AG04450 (cell line): ENCODE measurements around the gene SLC26A1. TPM values are rescaled to one million over a fixed set of nuclear protein-coding genes. Genes with fewer than 3 reads are reported as not detected.

Experiments
- CTCF ChIA-PET: fragments of 300-600, 350-600 bp; formaldehyde crosslinking; extraction: SDS; loops from one replicate; lab custom pipeline; 2022; ENCODE audit warnings: antibody characterized with exemption, inconsistent platforms; lab: Charles Lee
- POLR2A ChIA-PET: fragments of 350-600 bp; formaldehyde crosslinking; extraction: SDS; loops from one replicate; lab custom pipeline; 2021; ENCODE audit warnings: antibody characterized with exemption, inconsistent platforms; lab: Yijun Ruan, JAX
- DNase-seq: peaks from one replicate; pipeline ENCODE4 v3.0.0-alpha.2; 2011; ENCODE audit warnings: low read depth, low spot score
- H3K27ac ChIP-seq: one replicate; pipeline ENCODE4 v1.5.1; 2012; ENCODE audit warnings: low read depth, low read length, control low read depth
- H3K27me3 ChIP-seq: one replicate; pipeline ENCODE4 v1.6.0; 2012; ENCODE audit warnings: low read length; ENCODE audit not compliant: control insufficient read depth, insufficient read depth
- H3K4me3 ChIP-seq: 2 replicates; pipeline ENCODE4 v1.5.1; 2011; ENCODE audit warnings: mild to moderate bottlenecking, low read depth, low read length, control low read depth
- H3K9me3 ChIP-seq: 2 replicates; pipeline ENCODE4 v1.5.1; 2012; ENCODE audit warnings: low read length; ENCODE audit not compliant: control insufficient read depth, insufficient read depth
- polyA plus RNA-seq: library from polyadenylated mRNA; depleted of rRNA; stranded (reverse); fragments of >200 nt; gene quantifications from 2 replicates; pipeline ENCODE4 v1.2.3, GENCODE V29; 2011
- TF ChIP-seq, protein P1 (sequence below): IDR thresholded peaks from 2 replicates; pipeline ENCODE4 v1.5.1; 2011; ENCODE audit warnings: low read depth, low read length, control low read depth, inconsistent platforms

SLC26A1 gene
- polyA plus RNA-seq, 1 experiment: 0.05 TPM

DNA sequence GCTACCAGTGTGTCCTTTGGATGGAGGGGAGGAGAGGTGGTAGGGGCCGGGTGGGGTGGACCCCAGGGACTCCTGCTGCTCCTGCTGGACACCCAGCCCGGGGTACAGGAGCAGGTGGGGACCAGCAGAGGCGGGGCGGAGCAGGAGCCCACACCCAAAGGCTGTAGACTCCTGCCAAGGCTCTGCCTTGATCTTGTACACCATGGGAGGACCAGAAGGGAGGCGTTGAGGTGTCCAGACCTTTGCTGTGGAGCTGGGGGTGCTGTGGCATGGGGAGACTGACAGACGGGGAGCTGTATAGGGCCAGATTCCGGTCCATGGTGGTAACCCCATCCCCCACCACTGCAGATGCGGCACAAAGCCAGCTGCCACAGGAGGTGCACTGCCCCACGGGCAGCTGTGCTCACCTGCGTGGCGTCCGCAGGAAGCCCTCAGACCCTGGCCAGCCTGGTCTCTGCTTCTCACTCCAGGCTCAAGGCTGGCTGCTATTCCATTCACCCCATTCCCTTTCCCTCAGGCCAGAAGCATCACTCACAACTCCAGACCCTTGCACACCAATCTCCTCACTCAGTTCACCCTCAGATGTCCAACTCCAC is 5.0 kb upstream of the SLC26A1 start:
- ChIA-PET CTCF (interaction anchor here (1.5 kb wide), 1 partner anchor 11 kb away, joined by 5 read pairs; no protein-coding TSS in a partner anchor), POLR2A (interaction anchor here (1.1 kb wide), 1 partner anchor 11 kb away, joined by 3 read pairs; the partner anchor contains the start of gene IDUA)
- Histone ChIP-seq H3K4me3 (no peak overlapping the region), H3K27me3 (peaks cover 53% of the 10 kb centered on the region), H3K9me3 (no peaks in the 10 kb centered on the region; the same call in 1 of the 2 replicates), H3K27ac (no peak overlapping the region)
- TF ChIP-seq, protein P1, sequence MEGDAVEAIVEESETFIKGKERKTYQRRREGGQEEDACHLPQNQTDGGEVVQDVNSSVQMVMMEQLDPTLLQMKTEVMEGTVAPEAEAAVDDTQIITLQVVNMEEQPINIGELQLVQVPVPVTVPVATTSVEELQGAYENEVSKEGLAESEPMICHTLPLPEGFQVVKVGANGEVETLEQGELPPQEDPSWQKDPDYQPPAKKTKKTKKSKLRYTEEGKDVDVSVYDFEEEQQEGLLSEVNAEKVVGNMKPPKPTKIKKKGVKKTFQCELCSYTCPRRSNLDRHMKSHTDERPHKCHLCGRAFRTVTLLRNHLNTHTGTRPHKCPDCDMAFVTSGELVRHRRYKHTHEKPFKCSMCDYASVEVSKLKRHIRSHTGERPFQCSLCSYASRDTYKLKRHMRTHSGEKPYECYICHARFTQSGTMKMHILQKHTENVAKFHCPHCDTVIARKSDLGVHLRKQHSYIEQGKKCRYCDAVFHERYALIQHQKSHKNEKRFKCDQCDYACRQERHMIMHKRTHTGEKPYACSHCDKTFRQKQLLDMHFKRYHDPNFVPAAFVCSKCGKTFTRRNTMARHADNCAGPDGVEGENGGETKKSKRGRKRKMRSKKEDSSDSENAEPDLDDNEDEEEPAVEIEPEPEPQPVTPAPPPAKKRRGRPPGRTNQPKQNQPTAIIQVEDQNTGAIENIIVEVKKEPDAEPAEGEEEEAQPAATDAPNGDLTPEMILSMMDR: no peak
- no peak for DNase-seq

DNA sequence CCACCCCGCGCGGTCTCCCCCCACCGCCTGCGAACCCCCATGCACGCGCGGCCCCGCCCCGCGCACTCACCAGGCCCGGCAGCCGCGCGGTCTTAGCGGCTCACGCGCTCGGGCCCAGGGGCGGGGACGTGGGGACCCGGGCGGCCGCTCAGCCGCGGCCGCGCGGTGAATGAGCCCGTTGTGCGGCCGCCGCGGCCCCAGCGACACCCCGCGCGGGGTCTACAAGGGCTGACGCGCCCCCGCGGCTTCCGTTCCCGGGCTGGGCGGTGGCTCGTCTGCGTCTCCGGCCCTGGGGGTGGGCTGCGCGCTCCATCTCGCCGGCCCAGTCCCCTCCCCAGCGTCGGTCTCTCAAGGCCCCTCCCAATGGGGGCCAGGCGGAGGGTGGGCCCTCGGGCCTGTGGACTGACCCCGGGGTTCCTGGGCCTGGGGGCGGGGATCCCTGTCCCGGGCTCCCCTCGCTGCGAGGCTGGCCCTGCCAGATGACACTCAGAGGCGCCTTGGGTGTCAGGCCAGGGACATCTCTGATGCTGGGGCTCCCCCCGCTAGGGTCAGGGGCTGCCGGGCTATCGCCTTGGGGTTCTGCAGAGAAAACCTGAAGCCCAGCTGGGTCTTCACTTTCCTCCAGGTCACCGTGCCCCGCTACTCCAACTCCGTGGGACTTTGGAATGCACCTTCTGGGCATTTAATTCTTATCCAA is 4.3 kb upstream of the SLC26A1 start:
- CTCF ChIA-PET: interaction anchor here (1.5 kb wide), 1 partner anchor 10 kb away, joined by 5 read pairs; no protein-coding TSS in a partner anchor

DNA sequence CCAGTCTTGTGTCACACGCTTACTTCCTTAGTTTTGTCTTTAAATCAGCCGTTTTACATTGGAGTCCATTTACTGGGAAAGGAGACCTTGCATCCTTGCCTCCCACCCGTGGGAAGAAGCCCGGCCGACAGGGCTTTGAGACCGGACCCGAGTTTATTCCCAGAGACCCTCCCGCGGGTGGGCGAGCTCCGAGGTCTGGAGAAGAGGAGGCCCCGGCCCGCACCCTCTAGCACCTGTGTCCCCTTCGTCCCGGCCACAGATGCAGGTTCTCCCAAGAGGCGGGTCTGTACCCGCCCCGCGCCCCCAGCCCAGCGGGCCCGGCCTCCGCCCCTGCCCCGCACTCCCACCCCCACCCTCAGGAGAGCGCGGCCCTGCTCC is 3.8 kb upstream of the SLC26A1 start:
- TF ChIP-seq, protein P1: no peak
- H3K27ac ChIP-seq: no peak overlapping the region
- POLR2A ChIA-PET: no interaction called here

More for the DNA sequence above, 4.3 kb upstream of the SLC26A1 start:
- H3K4me3 ChIP-seq: no peak overlapping the region; the same call in 1 of the 2 replicates
- TF ChIP-seq, protein P1: no peak
- H3K27ac ChIP-seq: no peak overlapping the region
- POLR2A ChIA-PET: no interaction called here
- DNase-seq: no peak
- no peaks in the 10 kb centered on the region; the same call in 1 of the 2 replicates for H3K9me3 ChIP-seq
- H3K27me3 ChIP-seq: peaks cover 50% of the 10 kb centered on the region

DNA sequence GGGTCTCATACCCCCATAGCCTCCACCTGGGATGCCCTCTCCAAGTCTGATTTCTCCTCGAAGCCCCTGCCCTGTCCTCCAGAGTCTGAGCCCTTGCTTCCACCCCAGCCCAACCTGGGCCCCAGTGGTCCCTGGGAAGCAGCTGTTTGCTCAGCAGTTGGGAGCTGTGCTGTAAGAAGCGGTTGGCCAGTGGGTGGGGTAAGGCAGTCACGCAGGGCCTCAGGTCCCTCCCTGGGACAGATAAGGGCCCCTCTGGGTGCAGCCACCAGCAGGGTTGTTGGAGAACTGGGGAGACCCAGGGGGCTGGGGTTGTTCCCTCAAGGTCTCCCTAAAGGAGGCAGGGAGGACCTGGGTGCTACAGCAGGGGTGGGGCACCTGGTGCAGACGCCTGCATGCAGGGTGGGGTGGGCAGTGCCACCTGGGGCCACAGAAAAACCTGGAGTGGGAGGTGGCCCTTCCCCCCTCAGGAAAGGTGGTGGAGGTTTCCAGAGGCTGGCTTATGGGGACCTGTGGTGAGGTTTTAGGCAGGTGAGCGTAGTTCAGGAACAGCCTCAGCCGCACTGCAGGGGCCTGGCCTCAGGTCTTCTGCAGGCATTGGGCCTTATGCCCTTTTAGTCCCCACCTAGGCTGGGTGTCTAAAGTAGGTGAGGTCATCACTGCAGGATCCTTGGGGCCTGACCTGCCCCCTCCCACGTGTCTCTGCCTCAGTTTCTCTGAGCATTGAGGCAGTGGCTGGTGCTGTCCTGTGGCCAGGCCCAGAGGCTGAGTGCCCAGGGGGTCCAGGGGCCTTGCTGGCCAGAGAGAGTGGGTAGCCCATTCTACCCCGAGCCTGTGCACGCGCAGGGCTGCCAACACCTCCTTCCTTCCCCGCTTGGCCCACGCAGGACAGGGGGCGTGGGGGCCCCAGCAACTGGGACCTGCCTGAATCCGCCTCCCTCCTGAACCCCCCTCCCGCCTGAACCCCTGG is 3.1 kb upstream of the SLC26A1 start:
- Histone ChIP-seq H3K27me3 (peaks cover 40% of the 10 kb centered on the region), H3K4me3 (no peak overlapping the region), H3K27ac (no peak overlapping the region), H3K9me3 (no peaks in the 10 kb centered on the region; the same call in 1 of the 2 replicates)
- ChIA-PET CTCF (no interaction called here), POLR2A (no interaction called here)
- TF ChIP-seq, protein P1: no peak
- no peak for DNase-seq

More for the DNA sequence above, 3.8 kb upstream of the SLC26A1 start:
- H3K4me3 ChIP-seq: no peak overlapping the region
- peaks cover 46% of the 10 kb centered on the region for H3K27me3 ChIP-seq
- CTCF ChIA-PET: no interaction called here
- H3K9me3 ChIP-seq: no peaks in the 10 kb centered on the region; the same call in 1 of the 2 replicates
- DNase-seq: no peak
